Spleen (tissue), 11 donors: ENCODE measurements around the gene DNAAF5. TPM values are rescaled to one million over a fixed set of nuclear protein-coding genes. Genes with fewer than 3 reads are reported as not detected.

ENCODE experiments used
- DNase-seq: peaks from one replicate; pipeline ENCODE4 v3.0.0-alpha.2; 2020
- H3K27ac ChIP-seq, 8 donors: fragments of 200-600 bp; sonication (generic) in 7 of 8; 1 replicate in 4 of 8; 2 replicates in 4 of 8; pipeline versions ENCODE4 v1.5.0 to v1.8.0; 2016 to 2021; ENCODE audit warnings: inconsistent platforms in 4 of 8, mild to moderate bottlenecking in 4 of 8, moderate library complexity in 1 of 8
- H3K27me3 ChIP-seq, 7 donors: fragments of 200-600 bp; sonication (generic) in 6 of 7; replicated peaks in 1 of 7; 1 replicate in 4 of 7; 2 replicates in 3 of 7; pipeline versions ENCODE4 v1.5.0 to v1.8.0; 2016 to 2021; ENCODE audit warnings: inconsistent platforms in 3 of 7, mild to moderate bottlenecking in 1 of 7
- H3K36me3 ChIP-seq, 6 donors: fragments of 200-600 bp; sonication (generic) in 5 of 6; 1 replicate in 4 of 6; 2 replicates in 2 of 6; pipeline versions ENCODE4 v1.5.0 to v1.8.0; 2016 to 2021; ENCODE audit warnings: inconsistent platforms in 2 of 6
- H3K4me1 ChIP-seq, 6 donors: fragments of 200-600 bp; sonication (generic) in 5 of 6; 1 replicate in 3 of 6; 2 replicates in 3 of 6; pipeline versions ENCODE4 v1.5.0 to v1.8.0; 2016 to 2021; ENCODE audit warnings: inconsistent platforms in 3 of 6
- H3K4me3 ChIP-seq, 8 donors: fragments of 200-600 bp; sonication (generic) in 7 of 8; 1 replicate in 4 of 8; 2 replicates in 4 of 8; pipeline versions ENCODE4 v1.5.0 to v1.8.0; 2016 to 2021; ENCODE audit warnings: inconsistent platforms in 4 of 8, mild to moderate bottlenecking in 4 of 8, moderate library complexity in 2 of 8
- H3K9me3 ChIP-seq, 8 donors: fragments of 200-600 bp; sonication (generic) in 7 of 8; 1 replicate in 4 of 8; 2 replicates in 4 of 8; pipeline versions ENCODE4 v1.5.0 to v1.8.0; 2016 to 2021; ENCODE audit warnings: inconsistent platforms in 4 of 8
- CTCF ChIP-seq, 11 experiments: fragments of 200-600 bp in 7 of 11; fragments of 450-650 bp in 4 of 11; sonication (generic) in 4 of 11; IDR thresholded peaks in 8 of 11; conservative IDR thresholded peaks in 3 of 11; 1 replicate in 7 of 11; 2 replicates in 4 of 11; pipeline versions ENCODE4 v1.4.0 to v1.8.0; 2016 to 2021; ENCODE audit warnings: antibody characterized with exemption in 11 of 11, inconsistent platforms in 4 of 11, mild to moderate bottlenecking in 1 of 11
- POLR2A ChIP-seq, 3 donors: fragments of 450-650 bp; IDR thresholded peaks; one replicate each; pipeline ENCODE4 v1.5.1; 2017; ENCODE audit warnings: antibody characterized with exemption in 3 of 3, mild to moderate bottlenecking in 1 of 3
- POLR2AphosphoS5 ChIP-seq, 3 donors: sonication (generic); formaldehyde crosslinking; IDR thresholded peaks; one replicate each; pipeline ENCODE4 v1.5.1; 2017; ENCODE audit warnings: antibody characterized with exemption in 3 of 3
- WGBS, 5 donors: extraction: QIAGEN DNeasy Blood & Tissue Kit in 3 of 5; methylation state at CpG; one replicate each; pipeline versions ENCODE4 v1.1.5 to v1.1.7; 2013 to 2018; 5-methylcytosine and 5-hydroxymethylcytosine counted together
- intact Hi-C: fragments of 100-400 bp; cut with DNase I; formaldehyde crosslinking; loops from one replicate; pipeline ENCODE4 v1.15.0; 2023; ENCODE audit warnings: low total_unique reads
- polyA plus RNA-seq, 3 donors: library from polyadenylated mRNA; stranded (reverse); fragments of 200-250 nt; gene quantifications; one replicate each; pipeline ENCODE4 v1.2.1, GENCODE V29; 2013
- total RNA-seq, 7 donors: library from RNA; depleted of rRNA in 3 of 7; stranded (reverse); fragments of >200 nt in 3 of 7; fragmentation: NEBNext Ultra II Directional in 4 of 7; extraction: Animal tissue kit (Norgen Biotek cat#: 25700) in 4 of 7; gene quantifications; one replicate each; pipeline versions ENCODE4 v1.1.0 to v1.2.1, GENCODE V29; 2016 to 2021
- donor health status: healthy with polysubstance abuse.
- donor health status: DM: no; HTN: no; CAD: no; lungs with moderate emphysema.
- donor health status: DM: no; HTN: no; CAD: no.
- donor health status: Bipolar disorder and iron deficiency.
- donor health status: healthy.
- donor health status: DM: no; HTN: no; CAD: no.
- donor health status: DM: yes; HTN: yes; CAD: no.

Gene DNAAF5
- total and polyA plus RNA-seq, 10 donors = 7.5 to 22.4 (median 18.1) TPM

- TF ChIP-seq POLR2A (IDR thresholded peaks at IDR 0.05) = no peak
- peak in 1 of 3 donors; percentile 11 for TF ChIP-seq POLR2AphosphoS5 (IDR thresholded peaks at IDR 0.05)
- 89 to 94% (median 91%) methylated on average over 65 of the region's 65 CpGs for WGBS, 5 donors
- Histone ChIP-seq H3K9me3 (no peaks in the 10 kb centered on the region), H3K4me1 (peaks cover 0 to 24% (median 17%) of the 10 kb centered on the region in 6 donors), H3K36me3 (peaks cover 9 to 87% (median 38%) of the 10 kb centered on the region in 6 donors), H3K27me3 (no peaks in the 10 kb centered on the region), H3K4me3 (no peak overlapping the region), H3K27ac (peak overlapping the region in 4 of 8 donors; percentile 18 to 48 (median 24))
- DNase-seq = peak; percentile 76
- intact Hi-C loops = no loop called here
Measured at GRCh38 chr7:767941-768731, 41.6 kb downstream of the DNAAF5 start.

- WGBS, 5 donors = 87 to 91% (median 90%) methylated on average over 14 to 36 of the region's 36 CpGs
- Histone ChIP-seq H3K27me3 (no peaks in the 10 kb centered on the region), H3K36me3 (peaks cover 8 to 87% (median 30%) of the 10 kb centered on the region in 6 donors), H3K4me1 (peaks cover 0 to 24% (median 17%) of the 10 kb centered on the region in 6 donors), H3K9me3 (no peaks in the 10 kb centered on the region), H3K4me3 (no peak overlapping the region), H3K27ac (peak overlapping the region in 5 of 8 donors; percentile 3 to 48 (median 22))
- intact Hi-C loops = no loop called here
- peak in 1 of 3 donors; percentile 31 for TF ChIP-seq POLR2AphosphoS5 (IDR thresholded peaks at IDR 0.05)
- no peak for TF ChIP-seq CTCF (IDR thresholded peaks at IDR 0.05 in 8 of 11, conservative IDR thresholded peaks at IDR 0.05 in 3 of 11)
- no peak for TF ChIP-seq POLR2A (IDR thresholded peaks at IDR 0.05)
- no peak for DNase-seq
Measured at GRCh38 chr7:768881-769504, 42.5 kb downstream of the DNAAF5 start.

- no peak overlapping the region for H3K4me3 ChIP-seq
- peaks cover 0 to 31% (median 20%) of the 10 kb centered on the region in 6 donors for H3K4me1 ChIP-seq
- no peaks in the 10 kb centered on the region for H3K27me3 ChIP-seq
- intact Hi-C loops = loop anchor here (5.0 kb wide), 1 partner anchor 448 kb away; no protein-coding TSS in a partner anchor
- H3K36me3 ChIP-seq = peaks cover 0 to 84% (median 18%) of the 10 kb centered on the region in 6 donors
- WGBS, 5 donors = 89 to 91% (median 90%) methylated on average over 5 to 14 of the region's 14 CpGs
- H3K9me3 ChIP-seq = no peaks in the 10 kb centered on the region
- no peak for TF ChIP-seq POLR2AphosphoS5 (IDR thresholded peaks at IDR 0.05)
- TF ChIP-seq CTCF (IDR thresholded peaks at IDR 0.05 in 8 of 11, conservative IDR thresholded peaks at IDR 0.05 in 3 of 11) = no peak
- no peak for TF ChIP-seq POLR2A (IDR thresholded peaks at IDR 0.05)
- H3K27ac ChIP-seq = peak overlapping the region in 5 of 8 donors; percentile 66 to 83 (median 75)
- DNase-seq = no peak
Measured at GRCh38 chr7:770336-770735, 43.8 kb downstream of the DNAAF5 start.

- TF ChIP-seq POLR2A (IDR thresholded peaks at IDR 0.05) (no peak), POLR2AphosphoS5 (IDR thresholded peaks at IDR 0.05) (no peak)
- intact Hi-C loops = loop anchor here (5.0 kb wide), 1 partner anchor 448 kb away; no protein-coding TSS in a partner anchor
- no peak for DNase-seq
- Histone ChIP-seq H3K36me3 (peaks cover 0 to 84% (median 14%) of the 10 kb centered on the region in 6 donors), H3K27ac (peak overlapping the region; percentile 41 to 83 (median 70)), H3K27me3 (no peaks in the 10 kb centered on the region), H3K4me3 (no peak overlapping the region), H3K9me3 (no peaks in the 10 kb centered on the region), H3K4me1 (peaks cover 0 to 31% (median 20%) of the 10 kb centered on the region in 6 donors)
- WGBS, 5 donors = 61 to 78% (median 68%) methylated on average over 7 of the region's 7 CpGs
Measured at GRCh38 chr7:770741-771166, 44.3 kb downstream of the DNAAF5 start.
